Measurements from ENCODE around the gene KRT78. TPM values are rescaled to one million over a fixed set of nuclear protein-coding genes. Genes with fewer than 3 reads are reported as not detected.

KRT78 gene
- total RNA-seq, 2 experiments from 2014 or later: not detected

DNA sequence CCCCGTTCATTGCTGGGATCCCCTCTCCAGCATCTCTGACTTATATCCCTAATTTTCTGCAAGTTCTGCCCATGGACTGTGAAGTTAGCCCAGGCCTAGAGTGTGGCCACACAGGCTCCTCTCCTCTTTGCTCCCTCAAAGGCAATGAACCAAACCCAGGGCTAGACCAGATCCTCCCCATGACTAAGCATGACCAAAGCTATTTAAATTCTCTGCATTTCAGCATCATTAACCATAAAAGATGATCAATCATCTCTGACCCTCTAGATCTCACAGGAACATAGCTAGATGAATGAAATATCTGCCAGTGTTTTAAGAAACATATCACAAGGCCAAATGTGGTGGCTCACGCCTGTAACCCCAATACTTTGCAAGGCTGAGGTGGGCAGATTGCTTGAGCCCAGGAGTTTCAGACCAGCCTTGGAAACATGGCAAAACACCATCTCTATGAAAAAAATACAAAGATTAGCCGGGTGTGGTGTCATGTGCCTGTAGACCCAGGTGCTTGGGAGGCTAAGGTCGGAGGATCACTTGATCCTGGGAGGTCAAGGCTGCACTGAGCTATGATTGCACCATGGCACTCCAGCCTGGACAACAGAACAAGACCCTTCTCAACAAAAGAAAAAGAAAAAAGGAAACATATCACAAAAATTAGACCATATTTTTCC, 50.7 kb downstream of the KRT78 start:
- H3K27ac ChIP-seq (ENCODE audit: low read depth in 1 of 2, low read length in 2 of 2): no peak overlapping the region
- no peaks in the 10 kb centered on the region for H3K36me3 Mint-ChIP-seq (ENCODE audit: low read depth)
- H3K27me3 Mint-ChIP-seq: no peaks in the 10 kb centered on the region
- DNase-seq: no peak
- intact Hi-C loops (cut with DNase I, micrococcal nuclease): no loop called here
- H3K9me3 ChIP-seq (ENCODE audit: control insufficient read depth in 1 of 2, insufficient read depth in 1 of 2, low read length in 2 of 2): no peaks in the 10 kb centered on the region
- POLR2A ChIA-PET: interaction anchor here (0.6 kb wide), 1 partner anchor 1669 kb away, joined by 4 read pairs; no protein-coding TSS in a partner anchor
- H3K27me3 ChIP-seq (ENCODE audit: control insufficient read depth in 1 of 2, insufficient read depth in 2 of 2, low read length in 2 of 2): peaks cover 0 to 4% of the 10 kb centered on the region in 2 experiments
- TF ChIP-seq CTCF (IDR thresholded peaks at IDR 0.05): no peak
- no peaks in the 10 kb centered on the region for H3K9me3 Mint-ChIP-seq
- H3K4me3 Mint-ChIP-seq: no peak overlapping the region
- CTCF ChIA-PET: no interaction called here
- ATAC-seq (ENCODE audit: poor library complexity): no peak
- peaks cover 5% of the 10 kb centered on the region for H3K4me1 Mint-ChIP-seq (ENCODE audit: low read depth)
- no peaks in the 10 kb centered on the region for H3K4me1 ChIP-seq (ENCODE audit: insufficient read depth, low read length)
- no peaks in the 10 kb centered on the region for H3K36me3 ChIP-seq (ENCODE audit: insufficient read depth, low read length)
- H3K4me3 ChIP-seq (ENCODE audit: low read length): no peak overlapping the region
- H3K27ac Mint-ChIP-seq: no peak overlapping the region

GRCh38 chr12:52797529-52797894, 51.3 kb downstream of the KRT78 start:
- Histone ChIP-seq H3K4me3 (ENCODE audit: low read length) (no peak overlapping the region), H3K27ac (ENCODE audit: low read depth in 1 of 2, low read length in 2 of 2) (no peak overlapping the region), H3K4me1 (ENCODE audit: insufficient read depth, low read length) (no peaks in the 10 kb centered on the region), H3K27me3 (ENCODE audit: control insufficient read depth in 1 of 2, insufficient read depth in 2 of 2, low read length in 2 of 2) (peaks cover 0 to 4% of the 10 kb centered on the region in 2 experiments), H3K9me3 (ENCODE audit: control insufficient read depth in 1 of 2, insufficient read depth in 1 of 2, low read length in 2 of 2) (no peaks in the 10 kb centered on the region), H3K36me3 (ENCODE audit: insufficient read depth, low read length) (no peaks in the 10 kb centered on the region)
- intact Hi-C loops (cut with DNase I, micrococcal nuclease): no loop called here
- Mint-ChIP-seq H3K27ac (no peak overlapping the region), H3K4me3 (no peak overlapping the region), H3K4me1 (ENCODE audit: low read depth) (peaks cover 5% of the 10 kb centered on the region), H3K36me3 (ENCODE audit: low read depth) (no peaks in the 10 kb centered on the region), H3K9me3 (no peaks in the 10 kb centered on the region), H3K27me3 (peaks cover 2% of the 10 kb centered on the region)
- ATAC-seq (ENCODE audit: poor library complexity) (no peak), DNase-seq (no peak)
- ChIA-PET CTCF (no interaction called here), POLR2A (no interaction called here)
- TF ChIP-seq CTCF (IDR thresholded peaks at IDR 0.05): no peak

DNA sequence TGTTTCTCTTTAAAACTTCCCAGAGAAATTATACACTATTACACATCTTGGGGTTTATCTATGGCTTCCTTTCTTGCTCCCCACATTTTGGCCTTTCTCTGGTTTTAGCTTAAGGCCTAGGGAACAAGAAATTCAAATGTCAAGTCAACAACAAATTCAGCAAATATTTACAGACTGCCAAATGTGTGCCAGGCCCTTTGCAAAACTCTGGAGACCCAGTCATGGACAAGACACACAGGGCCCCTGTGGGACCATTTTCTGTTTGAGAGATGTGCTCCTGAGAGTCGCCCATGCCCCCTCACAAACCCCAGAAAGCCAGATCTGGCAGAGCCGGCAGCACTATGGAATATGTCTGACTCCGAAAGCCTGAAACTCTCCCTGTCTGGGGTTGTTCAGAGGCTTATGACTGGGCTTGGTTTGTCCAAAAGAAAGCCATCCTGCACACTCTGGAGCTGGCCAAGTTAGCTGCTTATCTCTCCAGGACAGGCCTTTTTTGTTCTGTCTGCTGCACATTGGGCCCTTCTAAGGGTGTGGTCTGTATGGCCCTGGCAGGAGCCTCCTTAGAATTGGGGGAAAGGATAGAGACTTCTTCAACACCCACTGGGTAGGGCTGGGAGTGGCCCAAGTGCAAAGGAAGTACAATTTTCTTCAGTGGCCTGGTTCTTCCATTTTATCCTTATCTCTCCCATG, 51.8 kb downstream of the KRT78 start:
- Histone ChIP-seq H3K4me3 (ENCODE audit: low read length) (no peak overlapping the region), H3K9me3 (ENCODE audit: control insufficient read depth in 1 of 2, insufficient read depth in 1 of 2, low read length in 2 of 2) (no peaks in the 10 kb centered on the region), H3K4me1 (ENCODE audit: insufficient read depth, low read length) (no peaks in the 10 kb centered on the region), H3K27me3 (ENCODE audit: control insufficient read depth in 1 of 2, insufficient read depth in 2 of 2, low read length in 2 of 2) (peaks cover 0 to 4% of the 10 kb centered on the region in 2 experiments), H3K27ac (ENCODE audit: low read depth in 1 of 2, low read length in 2 of 2) (no peak overlapping the region), H3K36me3 (ENCODE audit: insufficient read depth, low read length) (no peaks in the 10 kb centered on the region)
- no peak overlapping the region for H3K4me3 Mint-ChIP-seq
- no peak for TF ChIP-seq CTCF (IDR thresholded peaks at IDR 0.05)
- no peaks in the 10 kb centered on the region for H3K36me3 Mint-ChIP-seq (ENCODE audit: low read depth)
- no peak overlapping the region for H3K27ac Mint-ChIP-seq
- ATAC-seq (ENCODE audit: poor library complexity) (no peak), DNase-seq (no peak)
- no peaks in the 10 kb centered on the region for H3K9me3 Mint-ChIP-seq
- H3K27me3 Mint-ChIP-seq: peaks cover 5% of the 10 kb centered on the region
- CTCF ChIA-PET: no interaction called here
- POLR2A ChIA-PET: no interaction called here
- peaks cover 5% of the 10 kb centered on the region for H3K4me1 Mint-ChIP-seq (ENCODE audit: low read depth)
- intact Hi-C loops (cut with DNase I, micrococcal nuclease): no loop called here

Data from CD4-positive, alpha-beta T cell (primary cell).